Neuronal stem cell (in vitro differentiated cells): ENCODE data around the gene CDR2L.
"Not testable (repeated sequence)": the region's sequence is repeated elsewhere in the genome, so short reads cannot be mapped to it uniquely, and the experiment has no call there.

ENCODE experiments used
- DNase-seq: peaks from one replicate; pipeline ENCODE4 v3.0.0-alpha.2; 2013; ENCODE audit warnings: low spot score
- H2AFZ ChIP-seq: one replicate; pipeline ENCODE4 v1.6.1; 2013; ENCODE audit warnings: mild to moderate bottlenecking, low read length, inconsistent platforms
- H2AK5ac ChIP-seq: 2 replicates; pipeline ENCODE4 v1.6.1; 2013; ENCODE audit warnings: low read depth, mild to moderate bottlenecking, inconsistent platforms, low read length, moderate library complexity, mixed read lengths
- H2BK120ac ChIP-seq: 2 replicates; pipeline ENCODE4 v1.6.1; 2013; ENCODE audit warnings: low read depth, mild to moderate bottlenecking, inconsistent platforms, low read length, moderate library complexity, mixed read lengths
- H2BK12ac ChIP-seq: one replicate; pipeline ENCODE4 v1.6.1; 2013; ENCODE audit warnings: low read length, inconsistent platforms
- H2BK15ac ChIP-seq: 2 replicates; pipeline ENCODE4 v1.6.1; 2013; ENCODE audit warnings: mild to moderate bottlenecking, low read length, inconsistent platforms, mixed read lengths
- H2BK5ac ChIP-seq: one replicate; pipeline ENCODE4 v1.6.1; 2013; ENCODE audit warnings: inconsistent platforms, mild to moderate bottlenecking, low read length, moderate library complexity
- H3K14ac ChIP-seq: one replicate; pipeline ENCODE4 v1.6.1; 2013; ENCODE audit warnings: low read length, inconsistent platforms
- H3K18ac ChIP-seq: 2 replicates; pipeline ENCODE4 v1.6.1; 2013; ENCODE audit warnings: low read length, inconsistent platforms
- H3K23ac ChIP-seq: 2 replicates; pipeline ENCODE4 v1.6.1; 2013; ENCODE audit warnings: low read depth, mild to moderate bottlenecking, mixed read lengths, low read length, inconsistent platforms; ENCODE audit not compliant: poor library complexity
- H3K27ac ChIP-seq: replicated peaks from 3 replicates; pipeline ENCODE4 v1.5.1; 2013; ENCODE audit warnings: low read length, inconsistent platforms
- H3K27me3 ChIP-seq, 3 experiments: 2 replicates each; pipeline ENCODE4 v1.6.1; 2013; ENCODE audit warnings: low read length in 3 of 3, mild to moderate bottlenecking in 2 of 3, inconsistent platforms in 1 of 3, low read depth in 1 of 3, mixed read lengths in 1 of 3, moderate library complexity in 1 of 3; ENCODE audit not compliant: control insufficient read depth in 3 of 3, insufficient read depth in 3 of 3
- H3K36me3 ChIP-seq, 2 donors: replicated peaks in 1 of 2; 2 replicates each; pipeline ENCODE4 v1.6.1; 2013; ENCODE audit warnings: low read length in 2 of 2; ENCODE audit not compliant: control insufficient read depth in 2 of 2, insufficient read depth in 2 of 2
- H3K4ac ChIP-seq: 2 replicates; pipeline ENCODE4 v1.6.1; 2013; ENCODE audit warnings: inconsistent platforms, mild to moderate bottlenecking, low read length, moderate library complexity
- H3K4me1 ChIP-seq, 2 donors: 1 replicate in 1 of 2; 2 replicates in 1 of 2; pipeline ENCODE4 v1.6.1; 2013; ENCODE audit warnings: low read length in 2 of 2, low read depth in 1 of 2; ENCODE audit not compliant: control insufficient read depth in 2 of 2, insufficient read depth in 1 of 2
- H3K4me2 ChIP-seq: one replicate; pipeline ENCODE4 v1.6.1; 2013; ENCODE audit warnings: mild to moderate bottlenecking, low read length, inconsistent platforms; ENCODE audit not compliant: insufficient read depth, poor library complexity, severe bottlenecking
- H3K4me3 ChIP-seq, 2 donors: 2 replicates each; pipeline ENCODE4 v1.5.1; 2013; ENCODE audit warnings: low read length in 2 of 2, mild to moderate bottlenecking in 2 of 2, inconsistent platforms in 1 of 2, moderate library complexity in 1 of 2
- H3K79me1 ChIP-seq: one replicate; pipeline ENCODE4 v1.6.1; 2013; ENCODE audit warnings: low read depth, mild to moderate bottlenecking, inconsistent platforms, low read length, moderate library complexity
- H3K9ac ChIP-seq: one replicate; pipeline ENCODE4 v1.6.1; 2013; ENCODE audit warnings: mild to moderate bottlenecking, low read depth, low read length, inconsistent platforms; ENCODE audit not compliant: poor library complexity
- H3K9me3 ChIP-seq, 2 donors: replicated peaks in 1 of 2; 2 replicates each; pipeline versions ENCODE3 to v1.6.1; 2013; ENCODE audit warnings: low read length in 2 of 2, mild to moderate bottlenecking in 2 of 2, inconsistent platforms in 1 of 2, low read depth in 1 of 2, mixed read lengths in 1 of 2, moderate library complexity in 1 of 2; ENCODE audit not compliant: control insufficient read depth in 2 of 2, insufficient read depth in 1 of 2
- H4K8ac ChIP-seq: one replicate; pipeline ENCODE4 v1.6.1; 2013; ENCODE audit warnings: low read depth, mild to moderate bottlenecking, inconsistent platforms, low read length, moderate library complexity
- H4K91ac ChIP-seq: one replicate; pipeline ENCODE4 v1.6.1; 2013; ENCODE audit warnings: low read length, low read depth, mild to moderate bottlenecking, inconsistent platforms; ENCODE audit not compliant: poor library complexity
- WGBS, 2 donors: extraction: QIAGEN DNeasy Blood & Tissue Kit; methylation state at CpG; one replicate each; pipeline ENCODE4 v1.1.7; 2013; ENCODE audit warnings: missing lambda C conversion rate in 2 of 2, mixed read lengths in 1 of 2; ENCODE audit not compliant: insufficient read length in 2 of 2, insufficient replicate concordance in 1 of 2; ENCODE audit errors: extremely low coverage in 2 of 2; 5-methylcytosine and 5-hydroxymethylcytosine counted together

Gene CDR2L

DNA sequence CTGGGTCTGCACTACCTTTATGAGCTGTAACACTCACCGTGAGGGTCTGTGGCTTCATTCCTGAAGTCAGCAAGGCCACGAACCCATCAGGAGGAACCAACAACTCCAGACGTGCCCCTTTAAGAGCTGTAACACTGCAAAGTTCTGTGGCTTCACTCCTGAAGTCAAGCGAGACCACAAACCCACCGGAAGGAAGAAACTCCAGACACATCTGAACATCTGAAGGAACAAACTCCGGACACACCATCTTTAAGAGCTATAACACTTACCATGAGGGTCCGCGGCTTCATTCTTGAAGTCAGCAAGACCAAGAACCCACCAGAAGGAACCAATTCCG, 37.9 kb downstream of the CDR2L start:
- H4K8ac ChIP-seq, H3K18ac ChIP-seq, H2AK5ac ChIP-seq, H3K14ac ChIP-seq, H3K4me1 ChIP-seq, DNase-seq, H4K91ac ChIP-seq, H2AFZ ChIP-seq, H3K27me3 ChIP-seq, H3K4me3 ChIP-seq, H2BK12ac ChIP-seq, H3K4me2 ChIP-seq, H3K4ac ChIP-seq, H3K79me1 ChIP-seq, H3K23ac ChIP-seq, H3K9ac ChIP-seq, H2BK5ac ChIP-seq, H2BK15ac ChIP-seq, H2BK120ac ChIP-seq, H3K27ac ChIP-seq, H3K9me3 ChIP-seq: not testable (repeated sequence)
- peaks cover 19 to 25% of the 10 kb centered on the region in 2 donors for H3K36me3 ChIP-seq
- no CpG with 5 or more reads among the region's 9 CpGs for WGBS, 2 donors

DNA sequence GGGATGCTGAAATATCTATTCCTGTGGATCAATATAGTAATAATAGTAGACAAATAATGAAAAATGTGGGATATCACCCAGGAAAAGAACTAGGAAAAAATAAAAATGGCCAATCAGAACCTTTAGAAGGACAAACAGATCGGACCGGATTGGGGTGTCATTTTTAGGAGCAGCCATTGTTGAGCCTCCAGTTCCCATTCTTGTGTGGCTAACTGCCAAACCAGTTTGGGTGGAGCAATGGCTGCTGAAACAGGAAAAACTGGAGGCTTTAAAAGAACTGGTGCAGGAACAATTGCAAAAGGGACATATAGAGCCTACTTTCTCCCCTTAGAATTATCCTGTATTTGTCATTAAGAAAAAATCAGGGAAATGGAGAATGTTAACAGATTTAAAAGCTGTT, 39.2 kb downstream of the CDR2L start:
- peaks cover 9 to 12% of the 10 kb centered on the region in 2 donors for H3K36me3 ChIP-seq
- not testable (repeated sequence) for H3K23ac ChIP-seq, H2BK15ac ChIP-seq, DNase-seq, H3K9me3 ChIP-seq, H3K27me3 ChIP-seq, H3K27ac ChIP-seq, H3K79me1 ChIP-seq, H2BK12ac ChIP-seq, H2AFZ ChIP-seq, H3K18ac ChIP-seq, H3K4ac ChIP-seq, H3K14ac ChIP-seq, H3K4me3 ChIP-seq, H3K4me2 ChIP-seq, H2BK120ac ChIP-seq, H4K91ac ChIP-seq, H2BK5ac ChIP-seq, H4K8ac ChIP-seq, H3K9ac ChIP-seq, H3K4me1 ChIP-seq, H2AK5ac ChIP-seq
- WGBS, 2 donors, result no CpG with 5 or more reads among the region's 2 CpGs

DNA sequence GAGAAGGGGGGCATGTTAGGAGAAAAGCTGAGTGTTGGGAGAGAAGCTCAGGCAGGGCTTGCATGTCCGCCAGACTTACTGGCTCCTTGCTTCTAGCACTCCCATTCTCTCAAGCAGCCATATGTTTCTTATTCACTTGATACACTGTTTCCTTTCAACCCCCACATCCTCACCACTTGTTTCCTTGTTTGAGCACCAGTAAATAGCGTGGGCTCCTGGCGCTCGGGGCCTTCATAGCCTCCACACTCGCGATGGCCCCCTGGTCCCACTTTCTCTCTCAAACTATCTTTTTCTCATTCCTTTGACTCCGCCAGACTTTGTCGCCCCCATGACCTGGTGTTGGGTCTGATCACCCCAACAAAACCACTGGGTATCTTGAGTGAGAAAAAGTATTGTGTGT, 42.7 kb downstream of the CDR2L start:
- no peak overlapping the region for H3K14ac ChIP-seq
- no peak overlapping the region for H2BK12ac ChIP-seq
- no peak overlapping the region for H3K4me3 ChIP-seq
- no peak for DNase-seq
- no peak overlapping the region for H4K8ac ChIP-seq
- H3K27ac ChIP-seq, result no peak overlapping the region
- no peak overlapping the region for H2AFZ ChIP-seq
- no peak overlapping the region for H3K23ac ChIP-seq
- no peak overlapping the region for H4K91ac ChIP-seq
- no peak overlapping the region for H3K9ac ChIP-seq
- no CpG with 5 or more reads among the region's 8 CpGs for WGBS, 2 donors
- H2AK5ac ChIP-seq, result no peak overlapping the region
- H3K36me3 ChIP-seq, result no peaks in the 10 kb centered on the region
- no peak overlapping the region for H3K18ac ChIP-seq
- peaks cover 1 to 4% of the 10 kb centered on the region in 2 donors for H3K4me1 ChIP-seq
- no peak overlapping the region for H3K4me2 ChIP-seq
- H3K4ac ChIP-seq, result no peak overlapping the region
- H2BK15ac ChIP-seq, result no peak overlapping the region
- no peak overlapping the region for H2BK5ac ChIP-seq
- H2BK120ac ChIP-seq, result no peak overlapping the region
- no peaks in the 10 kb centered on the region for H3K79me1 ChIP-seq
- peaks cover 2 to 10% of the 10 kb centered on the region in 2 donors for H3K9me3 ChIP-seq
- peaks cover 0 to 2% (median 0%) of the 10 kb centered on the region in 3 experiments for H3K27me3 ChIP-seq

DNA sequence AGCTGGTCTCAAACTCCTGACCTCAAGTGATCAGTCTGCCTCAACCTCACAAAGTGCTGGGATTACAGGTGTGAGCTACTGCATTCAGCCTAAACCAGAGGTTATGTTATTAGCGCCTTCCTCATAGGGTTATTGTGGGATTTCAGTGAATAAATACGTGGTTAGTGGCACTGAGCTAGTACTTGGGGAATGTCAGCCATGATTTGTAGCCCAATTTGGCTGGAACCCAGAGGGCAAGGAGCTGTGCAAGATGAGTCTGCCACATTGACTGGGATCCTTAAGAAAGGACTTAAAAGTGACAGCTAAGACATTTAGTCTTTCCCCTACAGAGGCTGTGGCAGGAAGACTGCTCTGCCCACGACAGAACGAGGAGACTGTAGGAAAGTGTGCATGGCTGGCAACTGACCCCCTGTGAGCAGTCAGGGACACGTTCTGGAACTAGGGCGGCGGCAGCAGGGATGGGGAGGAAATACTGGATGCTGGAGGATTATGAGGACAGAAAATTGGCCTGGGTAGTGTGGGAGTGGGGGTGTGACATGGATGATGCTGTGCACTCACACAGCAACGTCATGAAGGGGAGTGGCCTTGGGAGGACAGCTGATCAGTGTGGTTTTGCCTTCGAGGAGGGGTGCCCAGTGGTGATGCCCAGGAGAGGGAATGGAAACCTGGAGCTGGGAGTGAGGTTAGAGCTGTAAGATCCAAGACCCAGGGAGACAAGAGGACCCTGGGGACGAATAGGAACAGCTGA, 44.7 kb downstream of the CDR2L start:
- no peak overlapping the region for H3K23ac ChIP-seq
- no peak overlapping the region for H2BK120ac ChIP-seq
- DNase-seq, result no peak
- WGBS, 2 donors, result no CpG with 5 or more reads among the region's 10 CpGs
- no peak overlapping the region for H4K8ac ChIP-seq
- no peak overlapping the region for H2BK12ac ChIP-seq
- H3K4me1 ChIP-seq, result peaks cover 4% of the 10 kb centered on the region in 2 donors
- H2BK15ac ChIP-seq, result no peak overlapping the region
- peak overlapping the region; percentile 67 to 74 for H3K4me3 ChIP-seq
- H3K27me3 ChIP-seq, result peaks cover 0 to 2% (median 0%) of the 10 kb centered on the region in 3 experiments
- H4K91ac ChIP-seq, result no peak overlapping the region
- H2AK5ac ChIP-seq, result no peak overlapping the region
- no peak overlapping the region for H3K18ac ChIP-seq
- H2AFZ ChIP-seq, result peak overlapping the region; percentile 70
- no peaks in the 10 kb centered on the region for H3K79me1 ChIP-seq
- H3K9me3 ChIP-seq, result peaks cover 2 to 10% of the 10 kb centered on the region in 2 donors
- no peak overlapping the region for H2BK5ac ChIP-seq
- H3K36me3 ChIP-seq, result peaks cover 0 to 4% of the 10 kb centered on the region in 2 donors
- H3K27ac ChIP-seq, result no peak overlapping the region
- no peak overlapping the region for H3K9ac ChIP-seq
- no peak overlapping the region for H3K4ac ChIP-seq
- H3K14ac ChIP-seq, result no peak overlapping the region
- peak overlapping the region; percentile 34 for H3K4me2 ChIP-seq
